ENCODE measurements around the gene NCOR1. TPM values are rescaled to one million over a fixed set of nuclear protein-coding genes. Genes with fewer than 3 reads are reported as not detected.
"Not testable (repeated sequence)": the region's sequence is repeated elsewhere in the genome, so short reads cannot be mapped to it uniquely, and the experiment has no call there.

NCOR1 gene
- total RNA-seq, 1 experiment from 2014 or later = 72.8 TPM

DNA sequence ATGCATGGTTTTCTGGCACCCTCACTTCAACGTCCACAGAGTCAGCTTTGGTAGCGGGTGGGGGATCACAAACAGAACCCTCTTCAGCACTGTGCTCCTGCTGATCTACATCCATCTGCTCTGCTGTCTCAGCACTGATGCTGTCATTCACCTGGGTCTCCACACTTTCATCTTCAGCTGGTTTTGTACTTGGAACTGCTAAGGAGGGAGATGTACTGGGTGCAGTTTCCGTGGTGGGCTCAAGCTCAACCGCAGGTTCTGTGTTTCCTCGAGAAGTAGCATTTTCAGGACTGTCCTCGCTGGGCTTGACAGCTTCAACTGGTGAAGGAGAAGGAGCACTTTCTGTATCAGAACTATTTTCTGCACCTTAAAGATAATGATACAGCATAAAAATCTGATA lies 113.9 kb downstream of the NCOR1 start:
- DNase-seq (ENCODE audit: extremely low read depth, low read depth) = no peak

DNA sequence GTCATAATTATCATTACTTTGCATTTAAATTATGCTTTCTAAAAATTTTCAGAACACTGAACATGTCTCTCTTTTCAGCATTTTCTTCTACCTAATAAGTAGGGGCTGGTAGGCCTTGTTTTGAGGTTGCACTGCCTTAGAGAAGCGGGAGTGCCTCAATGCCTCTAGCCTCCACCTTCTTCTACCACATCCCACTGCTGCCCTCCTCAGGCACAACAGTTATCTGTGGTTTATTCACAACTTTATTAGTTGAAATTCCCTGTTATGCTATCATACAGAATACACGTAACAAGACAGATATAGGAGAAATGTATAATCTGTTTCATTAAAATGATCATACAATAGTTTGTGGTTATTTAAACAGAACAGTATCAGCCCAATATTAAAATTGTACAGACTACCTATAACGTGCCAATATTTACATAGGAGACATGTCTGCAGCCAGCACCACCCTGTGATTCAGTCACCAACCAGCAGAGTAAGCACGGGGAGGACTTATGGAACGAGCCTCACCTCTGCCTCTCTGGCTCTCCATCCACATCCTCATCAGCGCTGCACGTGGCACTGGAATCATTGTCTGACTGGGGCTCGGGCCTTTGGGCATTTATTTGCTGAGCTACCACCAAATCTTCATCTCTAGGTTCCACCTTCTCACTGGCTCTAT lies 114.5 kb downstream of the NCOR1 start:
- DNase-seq (ENCODE audit: extremely low read depth, low read depth) = no peak

DNA sequence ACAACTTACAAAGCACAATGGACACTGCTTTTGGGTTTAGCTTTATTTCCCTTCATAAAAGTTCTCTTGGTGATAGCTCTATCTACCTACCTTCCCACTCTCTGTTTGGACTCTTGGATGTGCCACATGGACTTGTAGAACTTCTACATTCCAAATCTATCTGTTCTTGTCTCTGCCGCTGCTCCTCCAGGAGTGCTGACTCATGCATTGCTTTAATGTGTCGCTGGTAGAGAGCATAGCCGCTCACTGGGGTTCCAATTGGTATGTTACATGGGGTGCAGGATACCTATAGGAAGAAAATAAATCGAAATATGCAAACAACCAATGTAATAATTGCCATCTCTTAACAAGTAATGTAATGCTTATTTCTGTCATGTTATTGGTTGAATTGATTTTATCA lies 123.6 kb downstream of the NCOR1 start:
- DNase-seq (ENCODE audit: extremely low read depth, low read depth) = no peak

DNA sequence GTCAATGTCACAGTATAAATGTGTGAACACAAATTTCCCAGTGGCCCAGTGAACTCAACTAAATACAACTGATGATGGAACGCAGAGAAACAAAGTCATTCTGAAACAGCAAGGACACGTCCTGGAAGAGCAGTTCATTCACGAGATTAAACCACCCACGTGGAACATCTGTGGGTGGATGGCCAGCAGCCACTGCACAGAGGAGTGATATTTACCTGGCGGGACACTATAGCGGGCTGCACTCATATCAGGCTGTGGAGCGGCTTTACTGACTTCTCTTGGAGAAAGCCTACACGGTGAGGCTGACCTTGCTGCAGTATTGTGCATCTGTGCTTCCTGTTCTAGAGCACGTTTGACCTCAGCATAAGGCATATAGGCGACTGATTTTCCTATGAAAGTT lies 128.4 kb downstream of the NCOR1 start:
- no peak for DNase-seq (ENCODE audit: extremely low read depth, low read depth)

DNA sequence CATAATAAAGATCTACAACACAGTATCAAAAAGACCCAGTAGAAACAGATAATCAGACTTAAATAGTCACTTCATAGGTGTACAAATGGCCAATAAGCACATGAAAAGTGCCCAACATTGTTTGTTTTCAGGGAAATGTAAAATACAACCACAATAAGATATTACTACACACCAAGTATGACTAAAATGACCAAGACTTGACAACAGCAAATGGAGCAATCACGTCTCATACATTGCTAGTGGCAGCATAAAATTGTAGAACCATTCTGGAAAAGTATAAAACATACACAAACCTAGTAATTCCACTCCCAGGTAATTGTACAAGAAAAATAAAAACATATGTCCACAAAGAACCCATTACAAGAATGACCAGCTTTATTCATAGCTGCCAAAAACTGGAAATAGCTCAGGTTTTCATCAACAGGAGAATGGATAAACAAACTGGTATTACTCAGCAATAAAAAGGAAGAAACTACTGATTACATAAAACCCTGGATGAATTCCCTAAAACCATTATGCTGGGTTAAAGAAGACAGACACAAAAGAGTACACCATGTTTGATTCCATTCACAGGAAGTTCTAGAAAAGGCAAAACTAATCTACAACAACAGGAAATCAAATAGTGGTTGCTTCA lies 130.2 kb downstream of the NCOR1 start:
- DNase-seq (ENCODE audit: extremely low read depth, low read depth) = no peak

DNA sequence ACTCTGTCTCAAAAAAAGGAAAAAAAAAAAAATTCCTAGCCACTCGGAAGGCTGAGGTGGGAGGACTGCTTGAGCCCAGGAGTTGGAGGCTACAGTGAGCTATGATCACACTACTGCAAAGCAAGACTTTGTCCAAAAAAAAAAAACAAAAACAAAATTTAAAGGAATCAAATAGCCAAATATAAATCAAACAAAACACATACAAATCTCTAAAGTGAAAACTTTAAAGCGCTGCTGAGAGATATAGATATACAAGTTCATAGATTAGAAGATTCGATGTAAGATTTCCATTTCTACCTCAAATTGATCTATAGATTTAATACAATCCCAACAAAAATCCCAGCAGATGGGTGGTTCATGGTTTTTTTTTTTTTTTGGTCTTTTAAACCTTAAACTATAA lies 132.1 kb downstream of the NCOR1 start:
- DNase-seq (ENCODE audit: extremely low read depth, low read depth) = no peak

DNA sequence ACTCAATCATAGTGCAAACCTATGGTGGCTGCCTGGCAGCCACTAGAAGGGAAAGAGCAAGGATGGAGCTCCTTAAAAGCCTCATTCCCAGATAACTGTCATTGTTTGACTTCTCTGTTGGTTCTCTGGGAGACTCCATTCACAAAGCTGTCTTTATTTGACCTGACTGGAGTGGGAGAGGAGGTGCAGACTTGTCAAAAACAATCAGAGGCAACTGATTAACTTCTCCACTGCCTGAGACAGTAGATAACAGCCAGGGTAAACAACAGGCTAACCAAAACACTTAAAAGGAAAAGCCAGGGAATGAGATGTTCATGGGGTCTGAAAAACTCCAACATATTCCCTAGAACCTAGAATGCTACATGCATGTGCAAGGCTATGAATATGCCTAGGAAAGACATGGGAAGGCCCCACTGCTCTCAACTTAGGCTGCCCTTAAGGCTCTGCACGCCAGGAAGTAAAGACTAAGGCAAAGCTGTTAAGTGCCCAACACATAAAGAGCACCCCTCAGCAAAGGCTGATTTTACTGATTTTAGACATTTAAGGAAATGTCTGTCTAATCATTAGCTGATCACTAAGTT lies 133.7 kb downstream of the NCOR1 start:
- no peak for DNase-seq (ENCODE audit: extremely low read depth, low read depth)

DNA sequence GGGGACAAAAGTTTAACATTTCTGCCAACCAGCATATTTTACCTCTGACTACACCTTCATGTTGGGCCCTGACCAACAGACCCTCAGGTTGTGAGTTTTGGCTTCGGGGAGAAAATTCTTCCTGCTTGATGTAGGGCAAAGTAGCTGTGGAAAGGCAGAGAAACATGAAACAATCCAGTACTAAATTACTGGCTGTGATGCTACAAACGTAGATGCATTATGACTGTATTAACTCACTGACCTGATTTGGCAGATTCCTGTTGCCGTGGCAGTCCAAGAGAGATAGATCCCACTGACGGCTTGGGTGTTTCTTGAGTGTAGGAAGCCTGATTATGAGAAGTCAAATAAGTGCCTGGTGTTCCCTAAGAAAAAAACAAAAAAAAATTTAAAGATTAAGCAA lies 135.0 kb downstream of the NCOR1 start:
- no peak for DNase-seq (ENCODE audit: extremely low read depth, low read depth)

DNA sequence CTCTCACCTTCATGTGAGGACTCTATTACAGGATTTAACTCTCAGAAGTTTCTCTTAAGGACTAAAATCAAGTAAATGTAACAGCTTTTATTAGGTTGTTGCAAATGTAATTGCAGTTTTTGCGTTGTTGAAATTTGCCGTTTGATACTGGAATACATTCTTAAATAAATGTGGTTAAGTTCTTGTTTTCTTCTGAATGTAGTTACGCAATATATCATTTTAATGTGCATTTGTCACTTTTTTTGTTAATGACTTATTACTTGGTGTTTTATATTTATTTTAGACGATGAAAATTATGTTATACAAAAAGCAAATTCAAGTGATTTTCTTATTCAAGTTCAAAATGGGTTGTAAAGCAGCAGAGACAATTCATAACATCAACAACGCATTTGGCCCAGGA lies 139.4 kb downstream of the NCOR1 start:
- no peak for DNase-seq (ENCODE audit: extremely low read depth, low read depth)

DNA sequence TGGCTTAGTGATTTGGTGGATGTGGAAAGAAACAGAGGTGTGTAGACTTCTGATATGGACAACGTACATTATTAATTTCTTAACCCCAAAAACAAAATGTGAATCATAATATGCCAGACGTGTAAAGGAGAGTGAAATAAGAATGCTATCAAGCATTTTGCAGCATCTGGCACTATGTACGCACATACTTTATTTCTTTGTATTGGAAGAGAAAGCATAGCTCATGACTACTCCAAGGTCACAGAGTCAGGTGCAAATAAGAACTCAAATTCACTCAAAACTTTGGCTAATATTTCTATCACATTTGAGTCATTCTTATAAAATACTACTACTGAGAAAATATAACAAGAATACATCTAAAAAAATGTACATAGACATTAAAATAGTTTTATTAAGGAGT lies 140.9 kb downstream of the NCOR1 start:
- no peak for DNase-seq (ENCODE audit: extremely low read depth, low read depth)

DNA sequence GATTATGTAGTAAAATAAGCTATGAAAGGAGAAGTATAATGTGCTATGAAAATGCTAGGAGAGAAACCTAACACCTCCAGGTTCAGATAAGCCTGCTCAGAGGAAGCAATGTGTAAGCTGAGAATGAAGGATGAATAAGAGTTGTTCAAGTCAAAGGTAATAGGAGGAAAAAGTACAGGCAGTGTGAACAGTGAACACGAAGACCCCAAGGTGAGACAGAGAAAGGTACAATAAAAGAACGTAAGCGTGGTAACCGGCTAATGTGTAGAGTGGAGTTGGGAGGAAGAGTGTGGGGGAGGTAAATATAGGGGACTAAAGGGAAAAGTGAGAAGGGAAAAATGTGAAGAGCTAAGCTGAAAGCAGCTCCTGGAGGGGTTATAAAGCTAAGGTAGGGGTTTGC lies 141.5 kb downstream of the NCOR1 start:
- no peak for DNase-seq (ENCODE audit: extremely low read depth, low read depth)

DNA sequence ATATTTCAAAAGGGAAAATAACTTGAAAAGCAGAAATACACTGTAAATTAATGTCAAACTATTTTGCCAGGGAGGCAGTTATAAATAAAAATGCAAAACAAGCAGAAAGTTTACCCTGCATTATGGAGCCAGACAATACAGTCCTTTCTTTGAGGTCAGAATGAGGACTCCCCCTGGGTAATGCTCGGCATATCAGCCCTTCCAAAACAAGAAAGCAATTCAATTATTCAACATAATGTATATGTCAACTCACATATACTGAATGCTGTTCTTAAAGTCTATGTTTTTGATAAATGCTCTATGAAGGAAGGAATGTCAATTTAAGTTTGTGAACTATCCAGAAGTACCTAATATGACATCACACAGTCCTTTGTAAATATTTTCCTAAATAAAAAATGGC lies 143.3 kb downstream of the NCOR1 start:
- no peak for DNase-seq (ENCODE audit: extremely low read depth, low read depth)

DNA sequence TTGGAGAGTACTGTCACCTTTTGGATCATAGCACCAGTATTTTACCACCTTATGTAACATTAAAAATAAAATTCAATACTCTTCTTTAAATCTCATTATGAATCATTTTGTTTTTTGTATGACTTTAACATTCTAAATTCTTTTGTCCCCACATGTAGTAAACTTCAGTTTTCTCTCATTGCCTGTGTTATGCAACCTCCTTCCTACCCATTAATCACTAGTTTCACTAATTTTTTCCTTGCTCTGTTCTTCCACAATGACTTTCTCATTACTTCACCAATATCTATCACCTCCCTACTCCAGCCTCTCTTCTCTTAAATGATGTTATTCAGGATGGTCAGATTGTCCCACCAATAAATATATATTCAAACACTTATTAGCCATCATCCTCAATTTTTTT lies 147.0 kb downstream of the NCOR1 start:
- no peak for DNase-seq (ENCODE audit: extremely low read depth, low read depth)

DNA sequence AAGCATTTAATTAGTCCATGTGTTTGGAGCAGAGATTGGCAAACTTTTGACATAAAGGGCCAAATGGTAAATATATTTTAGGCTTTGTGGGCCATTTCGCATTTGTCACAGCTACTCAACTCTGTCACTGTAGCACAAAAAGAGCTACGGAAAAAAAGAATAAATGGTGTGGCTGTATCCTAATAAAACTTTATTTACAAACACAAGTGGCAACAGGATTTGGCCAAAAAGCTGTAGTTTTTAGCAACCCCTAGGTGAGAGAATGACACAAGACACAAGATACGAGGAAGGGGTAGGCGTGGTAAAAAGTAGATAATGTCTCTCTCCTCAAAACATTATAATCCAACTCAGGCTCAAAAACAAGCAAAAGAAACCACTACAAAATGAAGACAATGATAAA lies 149.2 kb downstream of the NCOR1 start:
- no peak for DNase-seq (ENCODE audit: extremely low read depth, low read depth)

DNA sequence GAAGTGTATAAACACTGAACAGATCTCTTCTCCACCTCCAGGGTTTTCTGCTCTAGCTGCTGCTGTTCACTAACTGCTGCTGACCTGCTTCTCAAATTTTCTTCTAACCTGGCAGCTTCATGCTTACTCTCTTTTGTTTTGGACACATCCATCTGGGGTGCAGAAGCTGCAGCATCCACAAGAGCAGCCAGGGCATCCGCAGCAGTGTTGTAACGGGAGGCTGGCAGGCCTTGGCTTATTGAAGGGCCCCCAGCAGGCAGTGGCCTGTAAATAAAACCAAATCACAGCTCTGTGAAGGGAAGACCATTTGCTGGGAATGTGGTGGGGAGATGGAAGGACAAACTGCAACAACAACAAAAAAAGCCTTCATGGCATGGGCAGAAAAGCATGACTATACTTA lies 153.7 kb downstream of the NCOR1 start:
- DNase-seq (ENCODE audit: extremely low read depth, low read depth) = no peak

DNA sequence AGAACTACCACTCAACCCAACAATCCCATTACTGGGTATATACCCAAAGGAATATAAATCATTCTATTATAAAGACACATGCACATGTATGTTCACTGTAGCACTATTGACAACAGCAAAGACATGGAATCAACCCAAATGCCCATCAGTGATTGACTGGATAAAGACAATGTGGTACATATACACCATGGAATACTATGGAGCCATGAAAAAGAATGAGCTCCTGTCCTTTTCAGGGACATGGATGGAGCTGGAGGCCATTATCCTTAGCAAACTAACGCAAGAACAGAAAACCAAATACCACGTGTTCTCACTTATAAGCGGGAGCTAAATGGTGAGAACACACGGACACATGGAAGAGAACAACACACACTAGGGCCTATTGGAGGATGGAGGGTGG lies 160.2 kb downstream of the NCOR1 start:
- not testable (repeated sequence) for DNase-seq (ENCODE audit: extremely low read depth, low read depth)

DNA sequence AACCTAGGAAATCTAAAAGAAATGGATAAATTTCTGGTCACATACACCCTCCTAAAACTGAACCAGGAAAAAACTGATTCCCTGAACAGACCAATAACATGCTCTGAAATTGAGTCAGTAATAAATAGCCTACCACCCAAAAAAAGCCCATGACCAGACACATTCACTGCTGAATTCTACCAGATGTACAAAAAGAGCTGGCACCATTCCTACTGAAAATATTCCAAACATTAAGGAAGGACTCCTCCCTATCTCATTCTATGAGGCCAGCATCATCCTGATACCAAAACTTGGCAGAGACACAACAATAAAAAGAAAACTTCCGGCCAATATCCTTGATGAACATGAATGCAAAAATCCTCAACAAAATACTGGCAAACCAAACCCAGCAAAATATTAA lies 162.8 kb downstream of the NCOR1 start:
- no peak for DNase-seq (ENCODE audit: extremely low read depth, low read depth)

DNA sequence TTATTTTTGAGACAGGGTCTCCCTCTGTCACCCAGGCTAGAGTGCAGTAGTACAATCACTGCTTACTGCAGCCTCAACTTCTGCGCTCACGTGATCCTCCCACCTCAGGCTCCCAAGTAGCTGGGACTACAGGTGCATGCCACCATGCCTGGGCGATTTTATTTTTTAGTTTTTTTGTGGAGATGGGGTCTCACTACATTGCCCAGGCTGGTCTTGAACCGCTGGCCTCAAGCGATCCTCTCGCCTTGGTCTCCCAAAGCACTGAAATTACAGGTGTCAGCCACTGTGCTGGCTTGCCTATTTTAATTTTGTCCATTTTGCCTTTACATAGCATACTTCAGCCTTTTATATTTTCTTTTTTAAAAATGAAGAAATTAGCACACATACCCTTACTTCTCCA lies 164.5 kb downstream of the NCOR1 start:
- no peak for DNase-seq (ENCODE audit: extremely low read depth, low read depth)

DNA sequence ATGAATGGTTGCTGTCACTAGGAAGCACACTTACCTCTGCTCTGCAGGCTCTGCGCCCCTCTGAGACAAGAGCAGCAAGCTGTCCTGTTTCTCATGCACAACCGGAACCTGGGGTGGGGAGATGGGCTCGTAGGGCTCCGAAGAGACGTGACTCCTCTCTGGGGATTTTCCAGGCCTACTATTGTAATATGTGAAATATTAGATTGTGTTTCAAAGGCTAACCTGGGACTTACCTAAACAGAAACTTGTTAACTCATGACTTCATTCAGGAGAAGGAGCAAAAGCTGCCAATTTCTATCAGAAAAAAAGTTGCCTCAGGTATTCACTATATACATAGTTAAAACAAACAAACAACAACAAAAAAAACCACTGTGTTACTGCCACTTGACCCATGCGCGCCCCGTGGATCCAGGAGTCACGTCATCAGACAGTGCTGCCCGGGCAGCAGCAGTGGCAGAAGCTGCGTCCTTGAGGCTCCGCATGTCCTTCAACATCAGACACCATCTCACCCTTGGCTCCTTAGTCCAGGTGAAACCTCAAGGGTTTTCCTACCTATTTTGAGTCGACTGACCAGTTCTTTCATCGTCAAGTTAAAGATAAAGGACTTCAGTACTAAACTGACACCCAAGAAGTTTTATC lies 166.4 kb downstream of the NCOR1 start:
- no peak for DNase-seq (ENCODE audit: extremely low read depth, low read depth)

DNA sequence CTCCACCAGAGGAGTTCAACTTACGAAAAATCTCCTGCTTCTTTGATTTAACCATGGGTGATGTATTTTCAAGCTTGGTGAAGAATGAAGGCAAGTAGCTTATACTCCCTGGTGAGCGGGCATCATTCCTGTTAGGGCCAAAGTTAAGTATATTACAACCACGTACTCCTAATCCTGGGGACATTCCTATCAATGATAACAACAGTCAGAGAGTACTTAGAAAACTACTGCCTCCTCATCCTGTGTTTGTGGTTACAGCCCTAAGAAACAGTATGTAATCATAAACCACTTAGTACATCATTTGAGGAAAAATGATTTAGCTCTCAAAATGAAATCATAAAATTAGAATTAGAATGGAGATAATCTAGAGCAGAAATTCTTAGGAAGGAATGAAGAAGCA lies 168.4 kb downstream of the NCOR1 start:
- DNase-seq (ENCODE audit: extremely low read depth, low read depth) = no peak

DNA sequence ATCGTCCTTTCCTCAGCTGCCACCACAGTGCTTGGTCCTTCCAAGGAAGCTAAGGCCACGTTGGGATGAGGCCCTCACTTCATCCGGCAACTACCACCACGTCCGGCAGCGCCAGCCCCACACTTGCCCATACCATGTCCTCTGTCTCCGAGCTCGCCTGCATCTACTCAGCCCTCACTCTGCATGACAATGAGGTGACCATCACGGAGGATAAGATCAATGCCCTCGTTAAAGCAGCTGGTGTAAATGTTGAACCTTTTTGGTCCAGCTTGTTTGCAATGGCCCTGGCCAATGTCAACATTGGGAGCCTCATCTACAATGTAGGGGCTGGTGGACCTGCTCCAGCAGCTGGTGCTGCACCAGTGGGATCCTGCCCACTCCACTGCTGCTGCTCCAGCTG lies 170.8 kb downstream of the NCOR1 start:
- no peak for DNase-seq (ENCODE audit: extremely low read depth, low read depth)

DNA sequence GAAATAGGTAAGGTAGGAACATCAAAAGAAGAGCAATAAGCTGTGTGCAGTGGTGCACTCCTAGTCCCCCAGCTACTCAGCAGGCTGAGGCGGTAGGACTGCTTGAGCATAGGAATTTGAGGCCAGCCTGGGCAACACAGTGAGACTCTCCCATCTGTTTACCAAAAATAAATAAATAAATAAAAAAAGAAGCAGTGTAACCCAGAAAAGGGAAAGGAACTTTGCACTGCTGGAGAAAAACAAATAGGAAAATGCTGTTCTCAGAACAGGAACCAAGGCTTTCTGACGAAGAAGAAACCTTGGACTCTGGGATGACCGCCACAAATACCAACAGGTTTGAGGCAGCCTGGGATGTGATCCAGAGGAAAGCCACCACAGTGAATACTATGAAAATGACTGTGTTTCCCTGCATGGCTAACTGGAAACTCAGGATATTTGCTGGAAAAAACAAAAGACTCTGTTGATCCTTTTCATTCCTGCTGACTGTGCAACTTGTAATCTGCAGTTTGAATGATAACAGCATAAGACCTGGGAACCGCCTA lies 174.6 kb downstream of the NCOR1 start:
- DNase-seq (ENCODE audit: extremely low read depth, low read depth) = no peak
